ENCODE results near the gene AGPAT1. TPM values are rescaled to one million over a fixed set of nuclear protein-coding genes. Genes with fewer than 3 reads are reported as not detected.
A peak's percentile ranks its signal among the peaks of the same experiment; 100 is the strongest.
"Not testable (repeated sequence)": the region's sequence is repeated elsewhere in the genome, so short reads cannot be mapped to it uniquely, and the experiment has no call there.

AGPAT1 gene, protein sequence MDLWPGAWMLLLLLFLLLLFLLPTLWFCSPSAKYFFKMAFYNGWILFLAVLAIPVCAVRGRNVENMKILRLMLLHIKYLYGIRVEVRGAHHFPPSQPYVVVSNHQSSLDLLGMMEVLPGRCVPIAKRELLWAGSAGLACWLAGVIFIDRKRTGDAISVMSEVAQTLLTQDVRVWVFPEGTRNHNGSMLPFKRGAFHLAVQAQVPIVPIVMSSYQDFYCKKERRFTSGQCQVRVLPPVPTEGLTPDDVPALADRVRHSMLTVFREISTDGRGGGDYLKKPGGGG
- 65.0 TPM for total RNA-seq

DNA sequence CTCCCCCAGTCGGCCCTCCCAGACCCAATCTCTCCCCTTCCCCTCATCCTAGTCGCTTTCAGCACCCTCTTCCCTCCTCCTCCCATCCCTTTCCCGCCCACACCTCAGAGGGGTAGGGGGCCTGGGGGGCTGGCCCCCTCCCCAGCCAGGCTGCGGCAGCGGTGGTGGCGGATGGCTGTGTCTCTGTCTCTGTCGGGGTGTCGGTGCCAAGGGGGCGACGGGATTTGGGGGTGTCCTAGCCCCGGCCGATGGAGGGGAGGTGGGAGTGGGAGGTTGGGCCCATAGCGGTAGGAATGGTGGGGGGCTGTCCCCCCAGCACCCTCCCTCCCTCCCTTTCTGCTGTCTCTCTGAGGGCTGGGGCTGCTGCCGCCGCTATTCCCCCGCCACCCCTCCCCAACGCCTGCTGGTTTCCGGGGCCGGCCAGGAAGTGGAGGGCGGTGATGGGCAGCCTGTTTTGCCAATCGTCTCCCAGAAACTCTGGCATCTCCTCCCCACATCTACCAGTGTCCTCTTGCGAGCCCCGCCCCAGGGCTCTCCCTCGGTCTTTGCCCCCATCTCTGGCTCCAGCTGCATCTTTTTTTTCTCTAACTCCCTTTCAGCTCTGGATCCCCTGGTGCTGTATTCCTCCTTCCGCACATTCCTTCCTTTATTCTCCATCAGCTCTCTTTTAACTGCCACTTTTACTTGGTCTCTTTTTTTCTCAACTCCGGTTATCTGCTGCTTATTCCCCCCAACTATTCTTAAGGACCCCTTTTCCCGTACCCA lies at the start of gene AGPAT1:
TSS of gene AGPAT1 (minus strand) at position 374 of the 765 bp plus-strand sequence. CDS start 4,588 bp downstream, outside the sequence.
- DNase-seq (ENCODE audit: low spot score), result peak; percentile 98

DNA sequence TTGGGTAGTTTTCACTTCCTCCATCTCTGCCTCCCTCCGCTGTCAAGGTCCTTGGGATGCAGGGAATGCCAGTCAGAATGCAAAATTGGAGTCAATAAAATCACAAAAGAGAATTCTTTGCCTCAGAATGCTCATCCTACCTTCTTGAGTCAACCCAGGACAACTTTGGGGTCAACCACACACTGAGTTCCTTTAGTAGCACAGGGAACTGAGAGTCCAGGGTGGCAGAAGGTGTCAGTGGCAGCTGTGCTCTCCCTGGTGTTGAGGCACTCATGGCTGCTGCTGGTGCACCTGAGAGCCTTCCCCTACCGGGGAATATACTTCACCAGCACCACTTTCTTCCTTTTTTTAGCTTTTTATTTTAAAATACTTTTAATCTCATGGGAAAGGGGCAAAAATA lies 48.8 kb upstream of the AGPAT1 start:
- no peak for DNase-seq (ENCODE audit: low spot score)

DNA sequence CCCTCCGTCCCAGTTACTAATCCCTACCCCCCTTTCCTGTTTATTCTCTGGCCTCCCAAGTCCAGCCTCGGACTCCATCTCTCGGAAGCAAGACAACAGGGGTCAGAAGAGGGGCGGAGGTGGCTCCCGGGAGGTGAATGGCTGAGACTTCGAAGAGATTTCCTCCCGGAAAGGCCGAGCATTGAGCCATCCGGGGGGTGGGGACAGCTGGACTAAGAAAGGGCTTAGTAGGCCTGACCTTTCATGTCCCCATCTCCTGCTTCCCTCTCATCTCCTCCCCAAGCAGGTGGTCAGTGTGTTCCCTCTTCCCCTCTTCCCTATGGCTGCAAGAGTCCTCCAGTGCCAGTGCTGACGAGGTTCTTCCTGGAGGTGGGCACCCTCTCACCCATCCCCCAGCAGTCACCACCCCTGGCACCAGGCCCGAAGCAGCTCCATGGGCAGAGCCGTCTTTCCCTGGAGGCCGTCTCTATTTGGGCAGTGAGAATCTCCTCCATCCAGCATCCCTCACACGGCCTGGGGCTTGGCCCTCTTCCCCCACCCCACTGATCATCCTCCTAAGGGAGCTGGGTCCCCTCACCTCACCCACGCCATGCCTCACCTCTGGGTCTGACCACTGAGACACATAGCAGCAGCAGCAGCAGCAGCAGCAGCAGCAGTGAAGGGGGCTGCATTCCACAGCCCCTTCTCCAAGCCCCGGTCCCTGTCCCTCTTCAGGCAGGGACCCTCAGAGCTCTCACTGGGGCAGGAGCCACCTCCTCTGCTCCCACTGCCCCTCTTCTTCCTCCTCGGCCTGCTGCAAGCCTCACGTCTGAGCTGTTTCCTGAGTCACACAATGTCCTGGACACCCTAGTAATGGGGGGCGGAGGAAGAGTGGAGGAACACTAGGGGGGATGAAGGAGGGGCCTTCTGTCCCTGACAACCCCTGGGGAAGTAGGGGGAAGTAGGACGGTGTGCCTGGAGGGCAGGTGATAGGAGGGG lies 47.7 kb upstream of the AGPAT1 start, which contains the start of gene NOTCH4:
TSS of gene NOTCH4 (minus strand) at position 810 of the 978 bp plus-strand sequence. CDS start at position 671, 139 bp downstream.
- DNase-seq (ENCODE audit: low spot score), result no peak

DNA sequence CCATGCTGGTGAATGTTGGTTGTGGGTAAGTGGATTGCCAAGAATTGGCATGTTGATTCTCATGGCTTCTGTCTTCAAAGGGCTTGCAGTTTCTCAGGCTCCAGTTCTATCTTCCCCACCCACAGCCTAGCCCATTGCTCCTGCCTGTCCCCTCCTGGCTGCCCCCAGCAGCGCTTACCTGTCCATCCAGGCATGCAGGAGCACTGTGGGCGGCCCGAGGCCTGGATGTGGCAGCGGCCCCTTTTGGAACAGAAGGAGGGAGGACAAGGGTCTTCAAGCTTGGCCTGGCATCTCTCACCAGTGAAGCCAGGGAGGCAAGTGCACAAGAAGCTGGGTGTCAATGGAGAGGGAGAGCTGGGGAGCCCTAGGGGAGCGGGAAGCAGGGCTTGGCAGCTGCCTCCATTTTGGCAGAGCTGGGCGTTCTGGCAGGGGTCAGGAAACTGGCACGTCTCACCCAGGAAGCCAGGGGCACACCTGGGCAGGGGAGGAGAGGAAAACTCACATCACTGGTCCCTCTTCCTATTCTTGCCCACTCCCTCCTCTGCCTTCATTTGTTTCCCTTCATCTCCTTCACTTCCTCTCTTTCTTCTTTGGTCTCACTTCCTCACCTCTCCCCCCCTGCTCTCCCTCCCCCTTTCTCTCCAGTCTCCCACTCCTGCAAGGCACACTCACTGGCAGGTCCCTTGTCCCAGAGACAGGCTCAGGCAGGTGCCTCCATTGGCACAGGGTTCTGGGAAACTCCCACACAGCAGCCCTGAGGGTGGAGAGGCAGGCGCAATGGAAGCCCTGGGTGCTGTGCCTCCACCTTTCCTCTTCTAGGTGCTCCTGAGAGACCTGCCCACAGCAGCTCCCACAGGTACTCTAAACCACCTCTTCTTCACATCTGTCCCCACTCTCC lies 46.7 kb upstream of the AGPAT1 start:
- no peak for DNase-seq (ENCODE audit: low spot score)

DNA sequence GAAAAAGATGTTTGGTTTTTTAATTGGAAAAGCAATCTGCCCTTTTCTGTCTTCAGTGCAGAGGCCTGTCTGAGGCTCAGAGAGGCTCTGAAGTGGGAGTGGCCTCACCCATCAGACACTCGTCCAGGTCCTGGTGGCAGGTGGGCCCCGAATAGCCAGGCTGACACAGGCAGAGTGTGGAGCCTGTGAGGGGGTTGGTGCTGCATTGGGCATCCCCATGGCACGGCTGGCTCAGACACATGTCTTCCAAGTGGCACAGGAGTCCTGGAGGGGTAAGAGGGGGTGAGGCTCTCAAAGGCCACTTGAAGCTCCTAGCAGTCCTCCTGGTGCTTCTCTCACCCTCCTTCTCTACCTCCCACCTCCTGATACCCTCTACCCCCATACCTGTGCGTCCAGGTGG lies 44.1 kb upstream of the AGPAT1 start:
- no peak for DNase-seq (ENCODE audit: low spot score)

DNA sequence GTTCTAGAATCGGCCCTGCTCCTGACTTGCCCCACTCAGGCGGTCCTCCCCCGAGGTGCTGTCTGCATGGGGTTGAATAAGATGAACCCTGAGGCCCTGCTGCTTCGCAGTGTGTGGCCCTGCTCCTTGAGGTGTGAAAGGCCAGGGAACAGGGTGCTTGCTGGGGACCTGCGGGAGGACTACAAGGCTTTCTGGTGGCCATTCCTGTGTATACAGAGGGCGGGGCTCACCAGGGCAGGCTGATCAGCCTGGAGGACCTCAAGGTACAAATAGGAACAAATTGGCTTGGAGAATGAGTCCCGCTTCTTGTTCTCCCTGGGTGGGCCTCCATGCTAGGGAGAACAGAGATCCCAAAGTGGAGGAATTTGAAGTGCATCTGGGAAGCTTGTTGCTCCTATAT lies 42.3 kb upstream of the AGPAT1 start:
- no peak for DNase-seq (ENCODE audit: low spot score)

DNA sequence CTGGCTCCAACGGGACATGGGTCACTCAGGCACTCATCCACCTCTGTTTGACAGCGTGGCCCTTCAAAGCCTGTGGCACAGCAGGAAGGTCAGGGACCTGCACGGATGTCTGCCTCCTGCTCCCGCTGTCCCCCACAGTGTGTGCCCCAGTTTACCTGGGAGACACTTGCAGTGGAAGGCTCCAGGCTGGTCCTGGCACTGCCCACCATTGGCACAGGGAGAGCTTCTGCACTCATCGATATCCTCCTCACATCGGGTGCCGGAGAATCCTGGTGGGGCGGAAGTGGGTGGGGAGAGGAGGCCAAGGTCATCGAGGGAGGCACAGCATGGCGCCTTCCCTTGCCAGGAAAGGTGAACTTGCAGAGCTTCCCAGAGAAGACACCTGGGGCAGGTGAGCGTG lies 41.1 kb upstream of the AGPAT1 start:
- DNase-seq (ENCODE audit: low spot score), result no peak

DNA sequence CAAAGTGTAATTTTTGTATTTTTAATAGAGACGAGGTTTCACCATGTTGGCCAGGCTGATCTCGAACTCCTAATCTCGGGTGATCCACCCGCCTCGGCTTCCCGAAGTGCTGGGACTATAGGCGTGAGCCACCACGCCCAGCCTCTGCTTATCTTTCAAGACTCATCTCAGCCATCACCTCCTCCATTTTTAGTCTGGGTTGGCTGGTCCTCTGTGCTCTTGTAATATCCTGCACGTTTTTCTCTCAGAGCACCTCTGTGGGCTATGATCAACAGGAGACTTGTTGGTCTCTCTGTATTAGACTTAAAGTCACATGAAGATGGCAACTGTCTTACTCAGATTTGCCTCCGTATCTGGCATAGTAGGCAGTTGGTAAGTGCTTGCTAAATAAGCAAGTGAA lies 40.4 kb upstream of the AGPAT1 start:
- DNase-seq (ENCODE audit: low spot score), result no peak

DNA sequence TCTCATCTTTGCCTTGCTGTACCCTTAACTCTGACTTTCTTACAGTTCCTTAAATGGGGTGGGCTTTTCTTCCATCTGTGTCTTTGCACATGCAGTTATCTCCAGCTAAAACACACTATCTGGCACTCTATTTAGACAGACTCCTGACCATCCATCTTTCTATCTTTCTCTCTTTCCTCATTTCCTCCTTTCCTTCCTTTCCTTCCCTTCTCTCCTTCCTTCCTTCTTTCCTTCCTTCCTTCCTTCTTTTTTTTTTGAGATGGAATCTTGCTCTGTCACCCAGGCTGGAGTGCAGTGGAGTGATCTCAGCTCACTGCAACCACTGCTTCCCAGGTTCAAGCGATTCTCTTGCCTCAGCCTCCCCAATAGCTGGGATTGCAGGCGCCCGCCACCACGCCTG lies 39.7 kb upstream of the AGPAT1 start:
- DNase-seq (ENCODE audit: low spot score), result no peak

DNA sequence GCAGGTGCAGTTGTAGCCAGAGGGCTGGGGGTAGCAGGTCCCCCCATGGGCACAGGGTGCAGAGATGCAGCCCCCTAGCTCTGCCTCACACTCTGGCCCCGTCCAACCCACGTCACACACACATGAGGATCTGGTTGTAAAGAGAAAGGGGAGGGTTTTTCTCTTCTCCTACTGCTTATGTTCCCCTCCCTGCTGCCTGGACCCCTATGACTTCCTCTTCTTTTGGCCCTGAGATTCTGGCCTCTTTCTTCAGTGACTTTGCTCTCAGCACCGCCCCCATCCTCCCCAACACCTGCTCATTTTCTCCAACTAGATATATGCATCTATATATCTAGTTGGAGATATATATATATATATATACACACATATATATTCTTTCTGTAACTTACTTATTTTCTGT lies 38.2 kb upstream of the AGPAT1 start:
- DNase-seq (ENCODE audit: low spot score), result no peak

DNA sequence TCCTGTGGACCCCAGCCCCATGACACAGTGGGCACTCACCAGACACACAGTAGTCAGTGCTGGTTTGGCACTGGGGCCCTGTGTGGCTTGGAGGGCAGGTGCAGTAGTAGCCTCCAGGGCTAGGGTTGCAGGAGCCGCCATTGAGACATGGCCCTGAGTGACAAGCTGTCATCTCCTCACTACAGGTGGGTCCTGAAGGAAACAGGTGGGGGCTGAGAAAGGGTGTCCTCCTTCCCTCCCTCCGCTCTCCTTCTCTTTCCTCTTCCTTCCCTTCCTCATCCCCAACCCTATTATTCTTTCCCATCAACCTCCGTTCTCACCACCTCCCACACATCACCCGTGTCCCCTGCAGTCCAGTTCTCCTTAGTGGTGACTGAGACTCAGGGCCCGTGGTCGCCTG lies 37.8 kb upstream of the AGPAT1 start:
- DNase-seq (ENCODE audit: low spot score), result no peak

DNA sequence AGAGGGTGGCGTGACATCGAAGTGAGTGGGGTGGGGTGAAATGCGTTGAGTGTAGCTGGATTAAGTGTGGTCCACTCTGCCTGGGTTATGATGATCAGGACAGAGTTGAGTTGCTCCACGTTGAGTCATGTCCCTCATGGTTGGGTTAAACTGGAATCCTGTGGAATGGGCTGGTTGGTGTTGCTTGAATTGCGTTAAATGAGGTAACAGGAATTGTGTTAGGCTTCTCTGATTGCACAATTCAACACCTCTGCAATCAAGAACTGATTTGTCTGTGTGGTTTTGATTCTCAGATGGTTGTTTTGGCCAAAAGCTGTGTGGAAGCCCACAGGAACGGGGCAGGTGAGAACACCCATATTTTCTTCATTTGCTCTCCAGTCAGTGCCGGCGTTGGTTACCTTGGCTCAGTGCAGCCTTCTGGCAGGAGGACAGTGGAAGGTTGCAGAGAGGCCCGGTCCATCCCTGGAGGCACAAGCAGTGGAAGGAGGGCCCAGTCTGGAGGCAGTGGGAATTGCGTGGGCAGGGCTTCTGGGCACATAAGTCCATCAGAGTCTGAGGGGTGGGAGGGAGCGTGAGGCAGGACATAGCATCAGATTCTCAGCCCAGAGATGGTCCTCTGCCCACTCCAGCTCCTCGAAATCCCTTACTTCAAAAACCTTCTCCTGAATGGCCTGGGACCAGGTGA lies 36.3 kb upstream of the AGPAT1 start:
- no peak for DNase-seq (ENCODE audit: low spot score)

DNA sequence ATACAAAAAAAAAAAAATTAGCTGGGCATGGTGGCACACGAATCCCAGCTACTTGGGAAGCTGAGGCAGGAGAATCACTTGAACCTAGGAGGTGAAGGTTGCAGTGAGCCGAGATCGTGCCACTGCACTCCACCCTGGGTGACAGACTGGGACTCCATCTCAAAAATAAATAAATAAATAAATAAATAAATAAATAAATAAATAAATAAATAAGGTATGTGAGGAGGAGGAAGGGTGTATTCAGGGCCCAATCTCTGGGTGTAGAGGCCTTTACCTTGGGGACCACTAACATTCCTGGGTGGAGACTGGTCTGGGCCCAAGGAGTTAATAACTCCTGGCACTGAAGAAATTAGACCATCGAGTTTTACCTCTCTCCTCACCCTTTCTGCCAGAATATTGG lies 35.5 kb upstream of the AGPAT1 start:
- not testable (repeated sequence) for DNase-seq (ENCODE audit: low spot score)

DNA sequence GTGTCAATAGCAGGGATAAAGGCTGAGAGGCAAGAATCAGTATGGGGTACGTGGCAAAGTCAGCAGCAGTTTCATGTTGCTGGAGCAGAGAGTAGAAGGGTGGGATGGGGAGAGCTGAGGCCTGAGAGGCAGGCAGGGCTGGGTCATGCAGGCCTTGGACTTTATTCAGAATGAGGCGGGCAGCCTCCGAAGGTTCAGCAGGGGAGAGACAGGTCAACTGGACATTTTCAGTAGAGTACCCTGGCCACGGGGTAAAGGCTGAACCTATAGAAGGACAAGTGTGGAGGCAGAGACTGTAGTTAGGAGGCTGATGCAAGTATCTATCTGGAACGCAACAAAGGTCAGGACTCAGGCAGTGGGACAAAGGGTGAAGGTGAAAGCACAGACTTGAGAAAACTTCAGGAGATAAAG lies 34.3 kb upstream of the AGPAT1 start:
- DNase-seq (ENCODE audit: low spot score), result no peak

DNA sequence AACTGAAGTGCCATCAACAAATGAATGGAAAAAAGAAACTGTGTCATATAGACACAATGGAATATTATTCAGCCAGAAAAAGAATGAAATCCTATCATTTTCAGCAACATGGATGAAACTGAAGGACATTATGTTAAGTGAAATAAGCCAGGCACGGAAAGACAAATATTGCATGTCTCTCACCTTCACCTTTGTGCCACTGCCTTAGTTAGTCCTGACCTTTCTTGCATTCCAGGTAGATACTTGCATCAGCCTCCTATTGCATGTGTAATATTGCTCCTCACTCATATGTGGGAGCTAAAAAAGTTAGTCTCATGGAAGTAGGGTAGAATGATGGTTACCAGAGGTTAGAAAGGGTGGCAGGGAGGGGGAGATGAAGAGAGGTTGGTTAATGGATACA lies 33.1 kb upstream of the AGPAT1 start:
- no peak for DNase-seq (ENCODE audit: low spot score)

DNA sequence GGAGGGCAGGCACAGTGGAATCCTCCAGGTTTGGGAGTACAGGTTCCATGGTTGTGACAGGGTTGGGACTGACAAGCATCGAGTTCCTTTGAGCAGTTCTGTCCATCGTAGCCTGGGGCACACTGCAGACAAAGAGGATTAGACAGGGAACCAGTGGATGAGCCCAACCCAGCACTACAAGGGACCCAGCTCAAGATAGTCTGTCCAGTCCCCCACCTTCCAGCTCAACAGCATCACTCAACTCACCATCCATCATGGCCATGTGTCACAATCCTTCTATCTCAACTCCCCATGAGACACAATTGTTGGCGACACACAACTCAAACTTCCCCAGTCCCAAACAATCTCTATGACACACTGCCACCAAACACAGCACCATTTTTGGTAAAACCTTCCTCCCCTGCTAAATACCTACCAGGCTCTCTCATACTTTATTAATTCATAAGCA lies 28.4 kb upstream of the AGPAT1 start:
- DNase-seq (ENCODE audit: low spot score), result no peak

DNA sequence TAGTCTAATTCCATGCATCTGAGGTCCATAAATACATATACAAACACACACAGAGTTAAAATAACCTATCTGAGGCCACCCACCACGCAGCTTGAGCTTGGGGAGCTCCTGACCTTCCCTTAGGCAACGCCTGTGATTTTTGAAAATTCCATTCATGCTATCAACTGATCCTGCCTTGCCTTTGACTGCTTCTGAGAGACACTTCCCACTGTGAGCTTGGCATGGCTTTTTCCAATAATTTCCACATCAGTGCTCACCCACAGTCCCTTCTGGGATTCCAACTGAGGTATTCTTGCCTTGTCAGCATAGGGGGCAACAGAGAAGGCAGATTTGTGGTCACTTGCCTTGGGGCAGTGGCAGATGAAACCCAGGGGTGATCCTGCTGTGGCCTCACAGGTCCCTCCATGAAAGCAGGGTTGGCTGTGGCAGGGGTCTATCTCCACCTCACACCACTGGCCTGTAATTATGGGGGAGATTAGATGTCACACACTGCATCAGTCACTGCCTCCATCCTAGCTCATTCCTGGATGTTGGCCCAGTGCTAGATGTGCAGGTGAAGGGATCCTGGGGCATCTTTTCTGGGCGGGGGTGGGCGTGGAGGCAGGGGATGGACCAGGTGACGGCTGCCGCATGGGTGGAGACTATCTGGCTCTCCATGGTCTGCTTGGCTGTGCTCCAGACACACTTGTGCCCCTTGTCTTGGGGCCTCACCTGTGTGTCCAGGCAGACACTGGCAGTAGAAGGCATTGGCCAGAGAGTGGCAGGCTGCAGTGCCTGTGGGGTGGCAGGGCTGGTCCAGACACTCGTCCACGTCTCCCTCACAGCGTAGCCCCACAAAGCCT lies 27.8 kb upstream of the AGPAT1 start:
- DNase-seq (ENCODE audit: low spot score), result no peak

DNA sequence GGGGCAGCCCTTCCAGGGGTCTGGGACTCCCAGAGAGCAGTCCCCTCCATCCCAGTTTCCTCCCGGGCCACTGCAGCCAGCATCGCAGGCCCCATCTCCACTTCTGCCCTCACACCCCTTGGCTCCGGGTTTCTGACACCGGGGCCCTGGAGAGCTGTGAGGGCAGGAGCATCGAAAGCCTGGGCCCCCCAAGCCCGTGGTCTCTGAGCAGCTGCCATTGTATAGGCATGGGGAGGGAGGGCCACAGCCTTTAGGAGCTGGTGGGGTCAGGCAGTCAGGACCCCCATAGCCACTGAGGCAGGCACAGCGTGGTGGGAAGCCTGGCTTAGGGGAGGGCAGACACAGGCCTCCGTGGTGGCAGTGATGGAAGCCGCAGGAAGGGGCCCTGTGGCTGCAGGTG lies 26.3 kb upstream of the AGPAT1 start:
- no peak for DNase-seq (ENCODE audit: low spot score)

DNA sequence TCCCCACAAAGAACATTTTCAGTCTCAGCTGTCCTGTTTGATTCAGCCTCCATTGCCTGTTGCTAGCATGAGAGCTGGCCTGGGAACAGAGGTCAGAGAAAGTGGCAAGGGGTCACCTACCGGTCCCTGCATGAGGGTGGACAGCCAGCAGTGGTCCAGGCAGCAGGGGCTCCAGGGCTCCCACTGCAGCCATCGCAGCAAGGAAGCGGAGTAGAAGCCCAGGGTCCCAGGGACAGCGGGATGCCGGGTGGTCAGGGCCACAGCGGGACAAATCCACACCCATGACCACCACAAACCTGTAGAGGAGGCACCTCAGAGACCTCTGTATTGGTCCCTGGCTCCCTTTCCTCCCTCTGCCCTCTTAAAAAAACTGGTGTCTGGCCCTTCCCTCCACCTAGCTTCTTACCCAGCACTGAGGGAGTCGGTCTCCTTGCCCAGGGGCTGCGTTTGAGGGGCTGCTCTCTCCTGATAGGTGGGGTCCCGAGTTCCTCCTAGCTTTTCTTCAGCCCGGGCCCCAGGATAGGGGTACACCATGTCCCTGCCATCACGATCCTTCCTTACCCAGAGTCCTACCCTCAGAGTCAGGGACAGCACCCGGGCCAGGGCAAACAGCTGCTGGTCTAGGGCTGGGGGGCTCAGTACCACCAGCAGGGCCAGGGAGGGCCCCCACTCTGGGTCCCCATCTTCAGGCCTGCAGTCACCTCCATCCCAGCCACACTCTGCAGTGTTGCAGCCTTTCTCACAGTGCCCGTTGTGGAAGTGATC lies 25.0 kb upstream of the AGPAT1 start:
- DNase-seq (ENCODE audit: low spot score), result no peak

Measured in ureter (tissue), 1 donor.